Measurements from ENCODE around the gene CDKL5. TPM values are rescaled to one million over a fixed set of nuclear protein-coding genes. Genes with fewer than 3 reads are reported as not detected.

CDKL5 gene
- total RNA-seq, 1 donor from 2014 or later = 17.7 TPM

DNA sequence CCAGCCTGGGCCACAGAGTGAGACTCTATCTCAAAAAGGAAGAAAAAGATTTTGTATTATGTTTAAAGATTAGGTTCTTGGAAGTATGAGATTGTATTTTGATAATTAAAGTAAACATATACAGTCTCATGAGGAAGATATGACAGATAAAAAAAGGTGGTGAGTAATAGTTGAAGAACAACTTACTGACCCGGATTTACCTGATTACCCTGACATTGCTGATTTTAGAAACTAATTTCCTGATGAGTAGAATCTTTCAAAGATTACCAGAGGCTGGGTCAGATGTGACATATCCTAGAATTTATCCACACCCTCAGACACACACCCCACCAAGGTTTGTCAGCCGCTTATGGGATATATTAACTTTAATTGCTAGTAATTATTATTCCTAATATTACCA is 9.5 kb downstream of the CDKL5 start:
- TF ChIP-seq, protein P1, sequence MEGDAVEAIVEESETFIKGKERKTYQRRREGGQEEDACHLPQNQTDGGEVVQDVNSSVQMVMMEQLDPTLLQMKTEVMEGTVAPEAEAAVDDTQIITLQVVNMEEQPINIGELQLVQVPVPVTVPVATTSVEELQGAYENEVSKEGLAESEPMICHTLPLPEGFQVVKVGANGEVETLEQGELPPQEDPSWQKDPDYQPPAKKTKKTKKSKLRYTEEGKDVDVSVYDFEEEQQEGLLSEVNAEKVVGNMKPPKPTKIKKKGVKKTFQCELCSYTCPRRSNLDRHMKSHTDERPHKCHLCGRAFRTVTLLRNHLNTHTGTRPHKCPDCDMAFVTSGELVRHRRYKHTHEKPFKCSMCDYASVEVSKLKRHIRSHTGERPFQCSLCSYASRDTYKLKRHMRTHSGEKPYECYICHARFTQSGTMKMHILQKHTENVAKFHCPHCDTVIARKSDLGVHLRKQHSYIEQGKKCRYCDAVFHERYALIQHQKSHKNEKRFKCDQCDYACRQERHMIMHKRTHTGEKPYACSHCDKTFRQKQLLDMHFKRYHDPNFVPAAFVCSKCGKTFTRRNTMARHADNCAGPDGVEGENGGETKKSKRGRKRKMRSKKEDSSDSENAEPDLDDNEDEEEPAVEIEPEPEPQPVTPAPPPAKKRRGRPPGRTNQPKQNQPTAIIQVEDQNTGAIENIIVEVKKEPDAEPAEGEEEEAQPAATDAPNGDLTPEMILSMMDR (IDR thresholded peaks at IDR 0.05; ENCODE audit: insufficient read depth, low read depth, low read length) = no peak
- no peak for TF ChIP-seq EZH2 (IDR thresholded peaks at IDR 0.05; ENCODE audit: insufficient read depth, low read length)
- Mint-ChIP-seq H3K4me3 (ENCODE audit: unreplicated experiment) (no peak overlapping the region), H3K9me3 (ENCODE audit: unreplicated experiment) (no peaks in the 10 kb centered on the region), H3K4me1 (ENCODE audit: low read depth, unreplicated experiment) (no peaks in the 10 kb centered on the region), H3K36me3 (ENCODE audit: low read depth, unreplicated experiment) (no peaks in the 10 kb centered on the region), H3K27me3 (ENCODE audit: low read depth, unreplicated experiment) (no peaks in the 10 kb centered on the region), H3K27ac (ENCODE audit: unreplicated experiment) (no peak overlapping the region)
- H2AFZ ChIP-seq (ENCODE audit: low read depth, low read length) = no peak overlapping the region
- H3K4me3 ChIP-seq (ENCODE audit: insufficient read depth, low read depth, low read length) = no peak overlapping the region
- FAIRE-seq (peak; percentile 54), DNase-seq (ENCODE audit: low read depth) (no peak)
- H3K27me3 ChIP-seq (ENCODE audit: insufficient read depth, low read length) = no peaks in the 10 kb centered on the region
- H3K9ac ChIP-seq (ENCODE audit: low read length) = no peak overlapping the region
- H3K79me2 ChIP-seq (ENCODE audit: insufficient read depth, low read length) = no peaks in the 10 kb centered on the region
- H3K36me3 ChIP-seq (ENCODE audit: insufficient read depth, low read length) = no peaks in the 10 kb centered on the region
- H3K9me3 ChIP-seq (ENCODE audit: insufficient read depth, low read depth, low read length) = no peaks in the 10 kb centered on the region
- no peaks in the 10 kb centered on the region for H3K4me1 ChIP-seq (ENCODE audit: insufficient read depth, low read length)
- H3K4me2 ChIP-seq (ENCODE audit: low read length) = no peak overlapping the region
- no peaks in the 10 kb centered on the region for H4K20me1 ChIP-seq (ENCODE audit: insufficient read depth, low read length)
- H3K27ac ChIP-seq (ENCODE audit: low read depth, low read length) = no peak overlapping the region

DNA sequence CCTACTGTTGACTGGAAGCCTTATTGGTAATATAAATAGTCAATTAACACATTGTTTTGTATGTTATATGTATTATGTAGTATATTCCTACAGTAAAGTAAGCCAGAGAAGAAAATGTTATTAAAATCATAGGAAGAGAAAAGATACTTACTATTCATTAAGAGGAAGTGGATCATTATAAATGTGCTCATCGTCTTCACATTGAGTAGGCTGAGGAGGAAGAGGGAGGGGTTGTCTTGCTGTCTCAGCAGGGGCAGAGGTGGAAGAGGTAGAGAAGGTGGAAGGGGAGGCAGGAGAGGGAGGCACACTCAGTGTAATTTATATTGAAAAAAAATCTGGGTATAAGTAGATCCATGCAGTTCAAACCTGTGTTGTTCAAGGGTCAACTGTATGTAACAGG is 10.6 kb downstream of the CDKL5 start:
- Mint-ChIP-seq H3K9me3 (ENCODE audit: unreplicated experiment) (no peaks in the 10 kb centered on the region), H3K27me3 (ENCODE audit: low read depth, unreplicated experiment) (no peaks in the 10 kb centered on the region), H3K27ac (ENCODE audit: unreplicated experiment) (no peak overlapping the region), H3K36me3 (ENCODE audit: low read depth, unreplicated experiment) (no peaks in the 10 kb centered on the region), H3K4me1 (ENCODE audit: low read depth, unreplicated experiment) (no peaks in the 10 kb centered on the region), H3K4me3 (ENCODE audit: unreplicated experiment) (no peak overlapping the region)
- no peak for DNase-seq (ENCODE audit: low read depth)
- Histone ChIP-seq H2AFZ (ENCODE audit: low read depth, low read length) (no peak overlapping the region), H3K9ac (ENCODE audit: low read length) (no peak overlapping the region), H3K79me2 (ENCODE audit: insufficient read depth, low read length) (no peaks in the 10 kb centered on the region), H3K4me2 (ENCODE audit: low read length) (no peak overlapping the region), H3K4me1 (ENCODE audit: insufficient read depth, low read length) (no peaks in the 10 kb centered on the region), H3K9me3 (ENCODE audit: insufficient read depth, low read depth, low read length) (no peaks in the 10 kb centered on the region), H3K27ac (ENCODE audit: low read depth, low read length) (no peak overlapping the region), H4K20me1 (ENCODE audit: insufficient read depth, low read length) (no peaks in the 10 kb centered on the region), H3K4me3 (ENCODE audit: insufficient read depth, low read depth, low read length) (no peak overlapping the region), H3K36me3 (ENCODE audit: insufficient read depth, low read length) (no peaks in the 10 kb centered on the region), H3K27me3 (ENCODE audit: insufficient read depth, low read length) (no peaks in the 10 kb centered on the region)
- TF ChIP-seq, protein P1 (IDR thresholded peaks at IDR 0.05; ENCODE audit: insufficient read depth, low read depth, low read length) = no peak
- TF ChIP-seq EZH2 (IDR thresholded peaks at IDR 0.05; ENCODE audit: insufficient read depth, low read length) = no peak
- FAIRE-seq = no peak

DNA sequence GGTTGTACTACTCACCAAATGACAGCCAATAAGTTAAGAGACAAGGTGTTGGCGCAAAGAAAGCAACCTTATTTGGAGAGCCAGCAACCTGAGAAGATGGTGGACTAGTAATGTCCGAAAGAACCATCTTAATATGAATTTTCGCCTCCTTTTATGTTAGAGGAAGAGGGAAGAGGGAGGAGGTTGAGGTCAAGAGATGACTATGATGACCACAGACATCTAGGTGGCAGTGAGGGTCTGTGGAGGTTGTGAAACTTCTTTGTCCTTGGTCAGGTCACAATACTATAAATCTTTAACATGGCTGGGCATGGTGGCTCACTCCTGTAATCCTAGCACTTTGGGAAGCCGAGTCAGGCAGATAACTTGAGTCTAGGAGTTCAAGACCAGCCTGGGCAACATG is 15.4 kb downstream of the CDKL5 start:
- Mint-ChIP-seq H3K27me3 (ENCODE audit: low read depth, unreplicated experiment) (no peaks in the 10 kb centered on the region), H3K4me3 (ENCODE audit: unreplicated experiment) (no peak overlapping the region), H3K27ac (ENCODE audit: unreplicated experiment) (no peak overlapping the region), H3K9me3 (ENCODE audit: unreplicated experiment) (peaks cover 2% of the 10 kb centered on the region), H3K4me1 (ENCODE audit: low read depth, unreplicated experiment) (peaks cover 3% of the 10 kb centered on the region), H3K36me3 (ENCODE audit: low read depth, unreplicated experiment) (no peaks in the 10 kb centered on the region)
- no peaks in the 10 kb centered on the region for H4K20me1 ChIP-seq (ENCODE audit: insufficient read depth, low read length)
- TF ChIP-seq, protein P1 (IDR thresholded peaks at IDR 0.05; ENCODE audit: insufficient read depth, low read depth, low read length) = no peak
- TF ChIP-seq EZH2 (IDR thresholded peaks at IDR 0.05; ENCODE audit: insufficient read depth, low read length) = no peak
- H3K27ac ChIP-seq (ENCODE audit: low read depth, low read length) = no peak overlapping the region
- DNase-seq (ENCODE audit: low read depth) (no peak), FAIRE-seq (peak; percentile 29)
- H3K79me2 ChIP-seq (ENCODE audit: insufficient read depth, low read length) = no peaks in the 10 kb centered on the region
- H3K4me3 ChIP-seq (ENCODE audit: insufficient read depth, low read depth, low read length) = no peak overlapping the region
- H3K4me2 ChIP-seq (ENCODE audit: low read length) = no peak overlapping the region
- no peak overlapping the region for H2AFZ ChIP-seq (ENCODE audit: low read depth, low read length)
- H3K9me3 ChIP-seq (ENCODE audit: insufficient read depth, low read depth, low read length) = no peaks in the 10 kb centered on the region
- H3K9ac ChIP-seq (ENCODE audit: low read length) = no peak overlapping the region
- no peaks in the 10 kb centered on the region for H3K4me1 ChIP-seq (ENCODE audit: insufficient read depth, low read length)
- no peaks in the 10 kb centered on the region for H3K36me3 ChIP-seq (ENCODE audit: insufficient read depth, low read length)
- no peaks in the 10 kb centered on the region for H3K27me3 ChIP-seq (ENCODE audit: insufficient read depth, low read length)
